AG08396 (cell line): ENCODE data around the gene TBC1D23.
"Not testable (repeated sequence)": the region's sequence is repeated elsewhere in the genome, so short reads cannot be mapped to it uniquely, and the experiment has no call there.

Experiments
- DNase-seq: peaks from one replicate; pipeline ENCODE4 v3.0.0; 2012; ENCODE audit warnings: low spot score, mixed read lengths

TBC1D23 gene

DNA sequence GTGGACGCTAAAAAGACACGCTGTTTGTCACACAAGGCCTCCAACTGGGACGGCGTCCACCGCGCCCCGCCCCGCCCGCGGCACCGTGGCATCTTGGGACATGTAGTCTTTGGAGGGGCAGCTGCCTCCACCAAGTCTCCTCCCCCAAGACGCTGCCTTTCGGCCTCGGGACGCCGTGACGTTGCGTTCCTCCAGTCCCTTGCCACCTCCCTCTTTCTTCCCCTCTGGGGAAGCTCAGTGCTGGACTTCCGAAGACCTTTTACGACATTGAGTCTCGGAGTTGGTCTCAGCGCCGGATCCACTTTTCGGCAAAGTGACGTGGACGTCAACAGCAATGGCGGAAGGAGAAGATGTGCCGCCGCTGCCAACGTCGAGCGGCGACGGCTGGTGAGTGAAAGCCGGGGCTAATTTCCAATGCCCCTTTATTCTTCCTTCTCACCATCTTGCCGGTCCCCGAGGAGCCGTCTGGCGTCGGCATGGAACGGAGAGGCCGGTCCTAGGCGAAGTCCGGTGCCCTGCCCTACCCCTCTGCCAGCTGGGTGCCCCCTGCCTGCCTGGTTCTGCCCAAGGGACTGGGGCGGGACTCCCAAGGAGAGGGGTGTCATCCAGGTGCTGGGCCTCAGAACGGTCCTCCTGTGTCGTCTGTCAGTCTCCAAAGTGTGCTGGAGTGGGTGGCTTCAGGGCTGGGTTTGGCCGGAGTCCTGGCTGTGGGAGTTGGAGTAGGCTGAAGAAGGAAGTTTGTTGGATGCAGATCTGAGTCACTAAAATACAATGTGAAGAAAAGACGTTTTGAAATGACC lies at the start of gene TBC1D23:
TSS of gene TBC1D23 (plus strand) at position 308 of the 800 bp plus-strand sequence. CDS start at position 335, 27 bp downstream.
- DNase-seq, result peak; percentile 93

DNA sequence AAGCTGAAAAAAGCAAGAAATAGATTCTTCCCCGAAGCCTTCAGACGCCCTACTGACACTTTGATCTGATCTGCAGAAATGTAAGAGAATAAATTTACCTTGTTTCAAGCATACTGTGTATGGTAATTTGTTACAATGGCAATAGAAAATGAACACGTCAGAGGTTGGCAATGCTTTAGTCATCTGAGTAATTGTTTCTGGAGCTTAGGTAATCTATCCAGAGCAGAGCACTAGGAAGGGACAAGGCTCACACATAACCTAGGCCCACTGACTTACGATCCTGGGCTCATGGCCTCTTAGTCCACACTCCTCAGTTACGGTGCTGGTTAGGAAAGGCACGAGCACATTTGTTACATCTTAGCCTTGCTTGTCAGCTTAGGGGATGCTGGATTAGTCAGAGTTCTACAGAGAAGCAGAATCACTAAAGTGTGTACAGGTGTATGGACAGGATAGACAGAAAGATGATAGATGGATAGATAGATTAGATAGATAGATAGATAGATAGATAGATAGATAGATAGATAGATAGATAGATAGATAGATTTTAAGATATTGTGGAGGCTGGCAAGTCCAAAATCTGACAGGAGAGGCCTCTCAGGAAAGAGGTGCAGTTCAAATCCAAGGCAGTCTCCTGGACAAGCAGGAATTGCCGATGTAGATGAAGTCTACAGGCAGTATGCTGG lies 46.8 kb upstream of the TBC1D23 start:
- DNase-seq, result no peak

DNA sequence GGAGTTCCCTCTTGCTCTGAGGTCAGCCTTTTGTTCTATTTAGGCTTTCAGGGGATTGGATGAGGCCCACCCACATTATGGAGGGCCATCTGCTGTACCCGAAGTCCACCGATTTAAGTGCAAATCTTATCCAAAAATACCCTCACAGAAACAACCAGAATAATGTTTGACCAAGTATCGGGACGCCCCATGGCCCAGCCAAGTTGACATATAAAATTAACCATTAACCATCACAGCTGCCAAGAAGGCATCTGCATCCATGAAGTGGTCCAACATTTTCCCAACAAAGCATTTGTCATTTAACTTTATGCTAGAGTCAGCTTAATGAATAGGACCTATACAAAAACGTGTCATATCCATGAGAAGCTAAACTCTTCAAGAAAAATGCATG lies 46.2 kb upstream of the TBC1D23 start:
- no peak for DNase-seq

DNA sequence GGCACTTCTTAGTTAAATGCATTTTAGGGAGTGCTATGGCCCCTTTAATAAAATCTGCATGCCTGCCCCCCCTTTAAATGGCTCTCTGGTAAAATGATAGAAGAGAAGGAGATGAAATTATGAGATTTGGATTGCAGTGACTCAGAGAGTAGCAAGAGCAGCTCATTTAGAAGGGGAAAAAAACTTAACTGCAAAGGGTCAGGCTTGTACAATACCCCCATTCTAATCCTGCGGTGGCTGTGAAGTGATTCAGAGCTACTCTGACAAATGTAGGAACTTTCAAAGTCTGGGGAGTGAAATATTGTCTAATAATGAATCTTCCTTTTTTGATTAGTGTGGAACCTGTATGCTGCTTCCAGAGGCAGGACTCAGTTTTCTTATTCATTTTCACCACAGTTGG lies 44.1 kb upstream of the TBC1D23 start:
- DNase-seq, result no peak

DNA sequence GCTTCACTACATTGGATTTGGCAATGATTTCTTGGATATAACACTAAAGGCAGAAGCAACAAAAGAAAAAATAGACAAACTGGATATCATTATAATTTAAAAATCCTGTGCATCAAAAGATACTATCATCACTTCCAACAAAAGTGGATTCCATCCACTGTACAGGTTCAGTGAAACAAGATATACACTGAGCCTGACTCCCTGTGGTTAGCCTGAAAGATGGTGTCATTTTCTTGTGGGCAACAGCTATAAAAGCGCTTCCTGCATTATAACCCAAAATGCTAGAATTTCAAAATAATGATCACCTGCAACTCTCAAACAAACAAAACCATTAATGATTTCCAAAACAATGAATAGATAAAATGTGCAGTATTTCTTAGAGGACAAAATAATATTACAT lies 39.6 kb upstream of the TBC1D23 start:
- DNase-seq, result no peak

DNA sequence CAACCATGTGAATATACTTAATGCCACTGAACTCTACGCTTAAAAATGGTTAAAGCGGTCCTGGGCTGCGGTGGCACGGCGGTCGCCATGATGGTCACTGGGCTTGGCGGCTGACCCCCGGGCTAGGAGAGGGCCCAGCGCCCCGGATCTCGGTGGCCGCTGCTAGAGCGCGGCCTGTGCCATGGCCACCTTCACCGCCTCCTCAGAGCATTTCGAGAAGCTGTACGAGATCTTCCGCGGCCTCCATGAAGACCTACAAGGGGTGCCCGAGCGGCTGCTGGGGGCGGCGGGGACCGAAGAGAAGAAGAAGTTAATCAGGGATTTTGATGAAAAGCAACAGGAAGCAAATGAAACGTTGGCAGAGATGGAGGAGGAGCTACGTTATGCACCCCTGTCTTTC lies 35.6 kb upstream of the TBC1D23 start:
- DNase-seq, result no peak

DNA sequence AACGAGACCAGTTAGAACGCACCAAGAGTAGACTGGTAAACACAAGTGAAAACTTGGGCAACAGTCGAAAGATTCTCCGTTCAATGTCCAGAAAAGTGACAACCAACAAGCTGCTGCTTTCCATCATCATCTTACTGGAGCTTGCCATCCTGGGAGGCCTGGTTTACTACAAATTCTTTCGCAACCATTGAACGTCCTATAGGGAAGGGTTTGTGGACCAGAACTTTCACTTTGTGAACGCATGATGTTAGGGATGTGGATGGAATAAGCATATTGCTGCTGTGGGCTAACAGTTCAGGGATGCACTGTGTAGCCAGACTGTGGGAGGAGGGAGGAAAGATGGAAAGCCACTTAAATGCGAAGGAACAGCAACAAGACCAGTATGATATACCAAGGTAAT lies 34.9 kb upstream of the TBC1D23 start:
- DNase-seq, result no peak

DNA sequence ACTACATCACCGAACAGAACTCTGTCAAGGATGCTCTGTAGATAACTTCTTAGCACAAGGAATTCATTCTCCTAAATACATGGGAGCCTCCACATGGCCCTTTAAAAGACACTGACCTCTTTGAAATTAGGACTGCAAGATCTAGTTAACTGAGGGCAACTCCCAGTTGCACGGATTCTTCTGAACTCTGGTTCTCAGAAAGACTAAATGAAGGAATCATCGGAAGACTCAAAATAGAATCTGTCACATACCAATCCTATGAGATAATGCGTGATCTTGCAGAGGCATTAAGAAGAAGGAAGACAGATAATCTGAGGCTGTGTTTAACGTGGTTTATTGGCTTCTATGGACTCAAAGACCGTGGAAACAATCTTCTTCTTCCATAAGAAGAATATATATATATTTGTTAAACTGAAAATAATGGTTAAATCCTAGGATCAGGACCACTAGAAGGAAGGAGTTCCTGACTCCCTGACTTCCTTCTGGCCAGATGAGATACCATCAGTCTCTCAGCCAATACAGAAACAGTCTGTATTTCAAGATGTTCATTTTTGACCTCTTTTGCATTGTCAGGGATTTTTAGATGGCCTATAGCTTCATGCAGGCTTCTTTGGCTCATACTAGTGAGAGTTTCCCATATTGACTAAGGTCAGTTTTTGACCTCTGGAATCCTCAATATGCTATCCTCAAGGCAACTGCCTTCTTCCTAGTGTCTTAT lies 33.9 kb upstream of the TBC1D23 start:
- DNase-seq, result peak; percentile 75

DNA sequence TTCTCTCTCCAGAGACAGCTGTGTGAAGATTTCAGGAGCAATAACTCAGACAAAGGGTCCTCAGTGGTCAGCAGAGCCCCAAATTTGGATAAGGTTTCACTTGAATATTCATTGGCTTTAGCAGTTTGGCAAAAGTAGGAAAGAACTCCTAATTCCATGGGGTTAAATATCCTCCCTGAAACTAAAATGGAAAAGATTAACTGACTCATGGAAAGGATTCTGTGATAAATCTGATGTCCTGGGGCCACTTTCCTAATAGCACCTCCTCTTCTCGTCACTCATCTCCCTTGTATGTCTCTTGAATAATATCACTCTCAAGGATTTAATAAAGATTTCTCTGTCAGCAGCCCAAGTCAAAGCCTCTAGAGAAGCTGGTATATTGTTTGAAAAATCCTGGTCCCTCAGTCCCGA lies 33.3 kb upstream of the TBC1D23 start:
- DNase-seq, result no peak

DNA sequence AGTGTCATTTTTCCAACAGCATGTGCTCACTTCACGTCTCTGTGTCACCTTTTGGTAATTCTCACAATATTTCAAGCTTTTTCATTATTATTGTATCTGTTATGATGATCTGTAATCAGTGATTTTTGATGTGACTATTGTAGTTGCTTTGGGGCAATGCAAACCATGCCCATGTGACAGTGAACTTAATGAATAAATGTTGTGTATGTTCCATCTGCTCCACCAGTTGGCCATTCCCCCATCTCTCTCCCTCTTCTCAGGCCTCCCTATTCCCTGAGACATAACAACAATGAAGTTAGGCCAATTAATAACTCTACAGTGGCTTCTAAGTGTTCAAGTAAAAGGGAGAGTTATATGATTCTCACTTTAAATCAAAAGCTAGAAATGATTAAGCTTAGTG lies 32.5 kb upstream of the TBC1D23 start:
- no peak for DNase-seq

DNA sequence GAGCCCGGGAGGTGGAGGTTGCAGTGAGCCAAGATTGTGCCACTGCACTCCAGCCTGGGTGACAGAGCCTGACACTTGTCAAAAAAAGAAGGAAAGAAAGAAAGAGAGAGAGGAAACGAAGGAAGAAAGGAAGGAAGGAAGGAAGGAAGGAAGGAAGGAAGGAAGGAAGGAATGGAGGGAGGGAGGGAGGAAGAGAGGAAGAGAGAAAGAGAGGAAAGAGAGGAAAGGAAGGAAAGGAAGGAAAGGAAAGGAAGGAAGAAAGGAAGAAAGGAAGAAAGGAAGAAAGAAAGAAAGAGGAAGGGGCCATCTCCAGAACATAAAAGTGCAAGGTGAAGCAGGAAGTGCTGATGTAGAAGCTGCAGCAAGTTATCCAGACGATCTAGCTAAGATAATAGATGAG lies 31.6 kb upstream of the TBC1D23 start:
- not testable (repeated sequence) for DNase-seq

DNA sequence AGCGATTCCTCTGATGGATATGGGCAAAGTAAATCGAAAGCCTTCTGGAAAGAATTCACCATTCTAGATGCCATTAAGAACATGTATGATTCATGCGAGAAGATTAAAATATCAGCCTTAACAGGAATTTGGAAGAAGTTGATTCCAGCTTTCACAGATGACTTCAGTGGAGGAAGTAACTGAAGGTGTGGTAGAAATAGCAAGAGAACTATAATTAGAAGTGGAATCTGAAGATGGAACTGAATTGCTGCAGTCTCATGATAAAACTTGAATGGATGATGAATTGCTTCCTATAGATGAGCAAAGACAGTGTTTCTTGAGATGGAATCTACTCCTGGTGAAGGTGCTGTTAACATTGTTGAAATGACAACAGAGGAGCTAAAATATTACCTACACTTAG lies 30.1 kb upstream of the TBC1D23 start:
- no peak for DNase-seq

DNA sequence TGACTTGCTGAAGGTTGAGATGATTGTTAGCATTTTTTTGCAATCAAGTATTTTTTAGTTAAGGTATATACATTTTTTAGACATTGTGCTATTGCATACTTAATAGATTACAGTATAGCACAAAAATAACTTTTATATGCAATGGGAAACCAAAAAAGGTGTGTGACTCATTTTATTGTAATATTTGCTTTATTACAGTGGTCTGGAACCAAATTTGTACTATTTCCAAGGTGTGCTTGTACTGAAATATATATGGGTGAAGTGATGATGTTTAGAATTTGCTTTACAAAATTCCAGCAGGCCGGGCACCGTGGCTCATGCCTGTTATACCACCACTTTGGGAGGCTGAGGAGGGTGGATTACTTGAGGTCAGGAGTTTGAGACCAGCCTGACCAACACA lies 29.1 kb upstream of the TBC1D23 start:
- DNase-seq, result no peak

DNA sequence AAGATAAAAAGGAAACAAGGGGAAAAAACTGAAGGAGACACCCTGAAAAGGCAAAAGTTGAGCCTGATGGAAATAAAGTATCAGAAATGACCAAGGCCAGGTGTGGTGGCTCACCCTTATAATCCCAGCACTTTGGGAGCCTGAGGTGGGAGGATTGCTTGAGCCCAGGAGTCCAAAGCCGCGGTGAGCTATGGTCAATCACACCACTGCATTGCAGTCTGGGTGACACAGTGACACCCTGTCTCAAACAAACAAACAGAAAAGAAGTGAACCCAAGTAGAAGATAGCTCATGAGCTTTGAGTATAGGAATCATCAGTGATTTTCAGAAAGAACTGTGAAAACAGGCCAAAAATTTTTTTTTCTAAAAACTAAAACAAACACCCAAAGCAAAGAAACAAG lies 26.4 kb upstream of the TBC1D23 start:
- DNase-seq, result no peak

DNA sequence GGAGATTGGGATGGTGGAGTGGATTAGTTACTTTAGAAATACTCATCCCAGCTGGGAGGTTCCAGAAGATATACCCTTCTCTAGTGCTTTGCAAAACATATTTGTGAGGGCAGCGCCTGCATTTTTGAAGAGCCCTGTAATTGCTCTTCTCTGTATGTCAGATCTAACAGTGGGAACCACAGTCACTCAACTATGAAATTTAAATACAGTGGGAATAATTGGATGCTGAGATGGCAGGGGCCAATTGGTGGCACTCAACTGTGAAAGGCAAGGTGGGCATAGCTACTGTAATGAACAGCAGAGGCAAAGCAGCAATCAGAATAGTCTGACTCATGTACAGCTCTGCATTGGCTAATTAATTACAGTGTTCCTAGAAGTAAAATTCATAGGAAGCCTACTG lies 22.2 kb upstream of the TBC1D23 start:
- DNase-seq, result no peak

DNA sequence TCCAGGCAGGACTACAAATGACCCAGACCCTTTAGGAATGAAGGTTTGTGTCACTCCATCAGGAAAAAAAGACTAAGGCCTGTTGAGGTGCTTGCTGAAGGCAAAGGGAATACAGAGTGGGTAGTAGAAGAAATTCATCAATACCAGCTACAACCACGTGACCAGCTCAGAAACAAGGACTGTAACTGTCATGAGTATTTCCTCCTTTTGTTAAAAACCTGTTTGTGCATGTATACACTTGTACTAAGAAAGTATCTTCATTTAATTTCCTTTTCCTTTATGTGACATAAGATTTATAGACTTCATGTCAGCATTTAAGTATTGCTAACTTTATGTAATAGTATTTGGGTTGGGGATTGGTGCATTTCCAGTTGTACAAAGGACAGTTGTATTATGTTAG lies 18.3 kb upstream of the TBC1D23 start:
- DNase-seq, result not testable (repeated sequence)

DNA sequence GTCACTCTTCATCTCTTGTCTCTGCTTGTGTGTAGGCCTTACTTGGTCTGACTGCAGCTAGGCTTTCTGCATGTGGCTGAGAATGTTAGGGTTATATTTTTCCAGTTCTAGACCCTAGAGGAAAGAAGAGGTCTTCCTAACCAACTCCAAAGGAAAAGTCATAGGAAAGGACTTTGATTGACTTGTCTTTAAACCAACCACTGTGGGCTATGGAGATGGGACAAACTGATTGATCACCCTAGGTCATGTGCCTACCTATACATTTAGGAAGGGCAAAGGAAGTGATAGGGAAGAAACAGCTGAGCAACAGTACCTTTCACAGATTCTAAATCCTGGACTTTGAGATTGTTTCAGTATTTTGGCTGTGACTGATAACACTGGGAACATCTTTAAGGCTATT lies 16.5 kb upstream of the TBC1D23 start:
- DNase-seq, result no peak

DNA sequence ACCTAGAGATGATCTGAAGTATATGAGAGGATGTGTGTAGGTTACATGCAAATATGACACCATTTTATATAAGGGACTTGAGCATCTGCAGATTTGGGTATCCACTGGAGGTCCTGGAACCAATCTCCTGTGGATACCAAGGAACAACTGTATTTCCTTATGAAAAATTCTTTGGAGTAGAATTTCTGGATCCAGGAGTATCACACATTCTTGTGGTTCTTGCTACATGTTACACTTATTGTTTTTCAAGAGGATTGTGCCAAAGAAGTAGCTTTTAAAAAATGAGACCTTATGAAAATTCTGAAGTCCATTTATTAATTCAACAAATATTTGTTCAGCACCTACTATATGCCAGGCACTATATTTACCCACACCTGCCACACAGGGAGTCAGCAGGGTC lies 15.7 kb upstream of the TBC1D23 start:
- no peak for DNase-seq

DNA sequence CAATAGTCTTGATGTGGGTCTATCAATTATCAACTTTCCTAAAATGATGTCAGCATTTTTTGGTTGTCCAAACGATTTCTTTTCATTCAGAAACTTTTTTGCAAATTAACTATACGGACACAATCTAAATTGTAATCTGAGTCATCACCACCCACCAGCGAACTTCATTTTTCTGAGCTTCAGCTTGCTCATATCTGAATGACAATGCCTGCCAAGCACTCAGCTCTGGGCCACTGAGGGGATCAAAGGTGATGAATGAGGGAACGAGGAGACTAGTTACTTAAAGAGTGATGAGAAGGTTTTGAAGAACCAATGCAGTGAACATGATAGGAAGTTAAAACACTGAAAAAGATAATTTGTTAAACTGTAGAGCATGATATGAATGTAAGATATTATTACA lies 14.9 kb upstream of the TBC1D23 start:
- no peak for DNase-seq

DNA sequence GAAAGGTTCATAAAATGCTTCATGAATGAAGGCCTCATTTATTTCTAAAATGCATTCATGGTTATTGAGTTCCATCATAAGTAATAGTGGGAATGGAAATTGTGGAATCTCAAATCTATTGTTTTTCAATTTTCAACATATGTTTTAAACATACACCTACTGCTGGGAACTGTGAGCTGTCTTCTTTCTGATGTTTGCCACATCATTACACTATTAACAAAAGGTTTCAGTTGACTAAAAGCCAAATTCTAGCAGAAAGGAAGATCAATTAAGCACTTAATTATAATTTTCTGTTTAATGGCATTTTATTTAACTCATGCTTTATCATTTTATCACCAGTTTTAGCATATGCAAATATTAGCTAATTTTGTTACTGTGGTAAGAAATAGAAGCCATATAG lies 13.8 kb upstream of the TBC1D23 start:
- DNase-seq, result no peak

DNA sequence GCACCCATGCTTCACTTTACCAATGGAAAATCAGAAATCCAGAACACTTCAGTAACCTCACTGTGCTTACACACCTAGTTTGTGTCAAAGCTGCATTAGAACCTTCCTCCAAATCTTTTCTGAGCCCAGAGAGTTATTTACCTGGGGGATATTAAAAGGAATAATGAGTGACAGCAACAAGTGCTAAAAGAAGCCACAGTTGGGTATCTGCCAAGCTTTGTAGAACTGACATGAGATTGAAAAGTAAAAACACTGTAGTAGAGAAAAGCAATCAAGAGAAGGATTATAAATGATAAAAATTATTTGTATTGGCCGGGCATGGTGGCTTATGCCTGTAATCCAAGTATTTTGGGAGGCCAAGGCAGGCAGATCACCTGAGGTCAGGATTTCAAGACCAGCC lies 8.8 kb upstream of the TBC1D23 start:
- no peak for DNase-seq

DNA sequence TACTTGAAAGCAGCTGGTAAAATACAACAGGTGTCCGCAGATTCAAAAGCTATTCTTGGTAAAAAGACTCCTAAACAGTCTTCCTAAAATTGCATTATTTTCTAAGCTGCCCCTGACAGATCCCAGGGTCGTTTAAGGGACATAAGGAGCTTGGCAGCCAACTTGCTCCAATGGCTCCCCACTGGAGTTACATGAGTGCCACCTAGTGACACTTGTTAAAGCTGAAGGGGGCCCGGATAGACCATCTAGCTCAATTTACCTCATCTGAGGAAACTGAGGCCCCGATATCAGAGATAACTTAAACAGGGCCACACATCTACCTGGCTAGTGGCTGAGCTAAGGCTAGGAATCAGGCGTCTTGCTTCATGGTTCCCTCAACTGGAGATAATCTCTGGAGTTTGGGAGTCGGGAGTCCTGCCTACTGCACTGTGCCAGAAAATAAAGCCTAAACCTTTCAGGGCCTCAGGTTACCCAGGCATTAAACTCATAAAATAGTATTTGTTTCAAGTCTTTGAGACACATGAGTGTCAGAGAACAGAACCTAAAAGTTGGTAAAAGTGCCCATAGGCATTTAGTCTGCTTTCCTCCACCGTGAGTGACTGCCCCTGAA lies 6.5 kb upstream of the TBC1D23 start:
- DNase-seq, result peak; percentile 57

DNA sequence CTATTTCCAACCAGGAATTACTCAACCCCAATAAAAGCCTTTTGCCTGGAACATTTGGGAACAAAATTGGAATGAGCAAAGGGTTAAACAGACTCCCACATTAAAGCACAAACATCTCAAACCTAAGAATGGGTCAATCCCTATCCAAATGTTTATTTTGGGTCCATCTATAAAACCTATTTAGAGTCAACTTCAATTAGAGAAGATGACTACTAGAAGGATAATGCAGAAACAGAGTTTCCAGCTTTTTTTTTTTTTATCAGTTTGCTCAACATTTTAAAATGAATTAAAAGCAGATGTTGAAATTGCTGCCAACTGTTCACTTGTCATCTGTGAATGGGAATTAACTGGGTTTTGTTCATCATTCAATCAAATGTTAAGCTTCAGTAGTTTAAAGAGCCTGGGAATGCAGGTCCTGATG lies 4.1 kb upstream of the TBC1D23 start:
- DNase-seq, result no peak
